Lower leg skin (tissue), 3 donors: ENCODE data around the gene NFAM1.

ENCODE experiments used
- POLR2A ChIP-seq, 2 donors: fragments of 450-650 bp; IDR thresholded peaks; one replicate each; pipeline ENCODE4 v1.6.1; 2016 to 2017; ENCODE audit warnings: antibody characterized with exemption in 2 of 2, mild to moderate bottlenecking in 1 of 2, moderate library complexity in 1 of 2
- TF ChIP-seq, protein P1 (sequence below), 3 donors: fragments of 450-650 bp; IDR thresholded peaks; one replicate each; pipeline ENCODE4 v1.5.1; 2016; ENCODE audit warnings: antibody characterized with exemption in 3 of 3, mild to moderate bottlenecking in 3 of 3, moderate library complexity in 2 of 3

DNA sequence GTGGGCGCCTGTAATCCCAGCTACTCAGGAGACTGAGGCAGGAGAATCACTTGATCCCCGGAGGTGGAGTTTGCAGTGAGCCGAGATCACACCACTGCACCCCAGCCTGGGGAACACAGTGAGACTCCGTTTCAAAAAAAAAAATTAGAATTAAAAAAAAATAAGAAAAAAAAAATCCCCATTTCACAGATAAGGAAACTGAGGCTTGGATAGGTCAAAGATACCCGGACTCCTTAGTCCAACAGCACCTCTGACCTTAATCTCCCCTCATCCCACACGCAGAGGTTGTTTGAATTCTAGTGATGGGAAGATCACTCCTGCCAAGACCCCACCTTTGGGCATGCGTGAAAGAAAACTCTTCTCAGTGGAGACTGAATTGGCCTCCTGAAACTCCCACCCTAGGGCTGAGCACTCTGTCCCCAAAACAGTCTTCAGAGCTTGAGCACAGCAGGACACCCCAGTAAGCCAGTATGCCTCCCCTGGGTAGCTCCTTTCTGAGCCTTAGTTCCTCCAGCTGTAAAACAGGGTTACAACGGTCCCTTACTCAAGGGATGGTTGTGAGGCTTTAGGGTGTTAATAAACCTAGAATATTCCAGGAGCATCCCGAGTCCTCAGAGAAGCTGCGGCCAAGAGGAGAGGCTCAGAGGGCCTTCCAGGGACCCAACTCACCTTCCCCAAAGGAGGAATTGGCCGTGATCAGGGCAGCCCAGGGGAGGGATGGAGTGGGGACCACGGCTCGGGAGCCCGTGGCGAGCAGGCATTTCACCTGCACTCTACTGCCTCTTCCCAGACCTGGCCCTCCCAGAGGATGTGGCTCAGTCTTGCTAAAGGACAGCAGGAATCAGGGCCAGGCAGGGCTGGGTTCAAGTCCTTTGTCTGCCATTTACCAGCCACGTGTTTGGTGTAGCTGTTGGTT lies 73.3 kb downstream of the NFAM1 start:
- TF ChIP-seq, protein P1, sequence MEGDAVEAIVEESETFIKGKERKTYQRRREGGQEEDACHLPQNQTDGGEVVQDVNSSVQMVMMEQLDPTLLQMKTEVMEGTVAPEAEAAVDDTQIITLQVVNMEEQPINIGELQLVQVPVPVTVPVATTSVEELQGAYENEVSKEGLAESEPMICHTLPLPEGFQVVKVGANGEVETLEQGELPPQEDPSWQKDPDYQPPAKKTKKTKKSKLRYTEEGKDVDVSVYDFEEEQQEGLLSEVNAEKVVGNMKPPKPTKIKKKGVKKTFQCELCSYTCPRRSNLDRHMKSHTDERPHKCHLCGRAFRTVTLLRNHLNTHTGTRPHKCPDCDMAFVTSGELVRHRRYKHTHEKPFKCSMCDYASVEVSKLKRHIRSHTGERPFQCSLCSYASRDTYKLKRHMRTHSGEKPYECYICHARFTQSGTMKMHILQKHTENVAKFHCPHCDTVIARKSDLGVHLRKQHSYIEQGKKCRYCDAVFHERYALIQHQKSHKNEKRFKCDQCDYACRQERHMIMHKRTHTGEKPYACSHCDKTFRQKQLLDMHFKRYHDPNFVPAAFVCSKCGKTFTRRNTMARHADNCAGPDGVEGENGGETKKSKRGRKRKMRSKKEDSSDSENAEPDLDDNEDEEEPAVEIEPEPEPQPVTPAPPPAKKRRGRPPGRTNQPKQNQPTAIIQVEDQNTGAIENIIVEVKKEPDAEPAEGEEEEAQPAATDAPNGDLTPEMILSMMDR (IDR thresholded peaks at IDR 0.05) = no peak
- no peak for TF ChIP-seq POLR2A (IDR thresholded peaks at IDR 0.05)
